GM23338 (cell line): ENCODE results near the gene KCNB1.

Experiments used
- CREB1 ChIP-seq: fragments of 250-450 bp; sonication (Bioruptor Pico); IDR thresholded peaks from 2 replicates; pipeline ENCODE4 v1.5.0; 2020; ENCODE audit warnings: low read depth, mild to moderate bottlenecking, moderate library complexity
- CTCF ChIP-seq, 2 experiments: fragments of 200-600 bp in 1 of 2; sonication (generic) in 1 of 2; conservative IDR thresholded peaks; 2 replicates each; pipeline versions ENCODE4 v1.5.1 to v1.6.1; 2016 to 2017; ENCODE audit warnings: antibody characterized with exemption in 2 of 2, low read depth in 2 of 2, mild to moderate bottlenecking in 2 of 2, moderate library complexity in 1 of 2
- ETS1 ChIP-seq: IDR thresholded peaks from 2 replicates; pipeline ENCODE4 v1.6.1; 2016; ENCODE audit warnings: antibody characterized with exemption
- EZH2 ChIP-seq: fragments of 200-600 bp; sonication (generic); IDR thresholded peaks from one replicate; pipeline ENCODE4 v1.8.0; 2017; ENCODE audit warnings: antibody characterized with exemption, mild to moderate bottlenecking, low read depth; ENCODE audit not compliant: unreplicated experiment
- EZH2phosphoT487 ChIP-seq: fragments of 200-600 bp; sonication (generic); IDR thresholded peaks from one replicate; pipeline ENCODE4 v1.8.1; 2018; ENCODE audit warnings: antibody characterized with exemption; ENCODE audit not compliant: unreplicated experiment
- POLR2AphosphoS5 ChIP-seq: IDR thresholded peaks from 2 replicates; pipeline ENCODE4 v1.6.1; 2016; ENCODE audit warnings: antibody characterized with exemption, low read depth
- TF ChIP-seq, protein P1 (sequence below): IDR thresholded peaks from one replicate; pipeline ENCODE4 v1.6.1; 2018; ENCODE audit warnings: antibody characterized with exemption; ENCODE audit not compliant: unreplicated experiment

- TF ChIP-seq CTCF (conservative IDR thresholded peaks at IDR 0.05; ENCODE audit: low read depth in 2 of 2) (no peak), ETS1 (no peak), EZH2 (peak; percentile 73), EZH2phosphoT487 (no peak), POLR2AphosphoS5 (no peak), CREB1 (CRISPR knock-in tag) (no peak)
- TF ChIP-seq, protein P1, sequence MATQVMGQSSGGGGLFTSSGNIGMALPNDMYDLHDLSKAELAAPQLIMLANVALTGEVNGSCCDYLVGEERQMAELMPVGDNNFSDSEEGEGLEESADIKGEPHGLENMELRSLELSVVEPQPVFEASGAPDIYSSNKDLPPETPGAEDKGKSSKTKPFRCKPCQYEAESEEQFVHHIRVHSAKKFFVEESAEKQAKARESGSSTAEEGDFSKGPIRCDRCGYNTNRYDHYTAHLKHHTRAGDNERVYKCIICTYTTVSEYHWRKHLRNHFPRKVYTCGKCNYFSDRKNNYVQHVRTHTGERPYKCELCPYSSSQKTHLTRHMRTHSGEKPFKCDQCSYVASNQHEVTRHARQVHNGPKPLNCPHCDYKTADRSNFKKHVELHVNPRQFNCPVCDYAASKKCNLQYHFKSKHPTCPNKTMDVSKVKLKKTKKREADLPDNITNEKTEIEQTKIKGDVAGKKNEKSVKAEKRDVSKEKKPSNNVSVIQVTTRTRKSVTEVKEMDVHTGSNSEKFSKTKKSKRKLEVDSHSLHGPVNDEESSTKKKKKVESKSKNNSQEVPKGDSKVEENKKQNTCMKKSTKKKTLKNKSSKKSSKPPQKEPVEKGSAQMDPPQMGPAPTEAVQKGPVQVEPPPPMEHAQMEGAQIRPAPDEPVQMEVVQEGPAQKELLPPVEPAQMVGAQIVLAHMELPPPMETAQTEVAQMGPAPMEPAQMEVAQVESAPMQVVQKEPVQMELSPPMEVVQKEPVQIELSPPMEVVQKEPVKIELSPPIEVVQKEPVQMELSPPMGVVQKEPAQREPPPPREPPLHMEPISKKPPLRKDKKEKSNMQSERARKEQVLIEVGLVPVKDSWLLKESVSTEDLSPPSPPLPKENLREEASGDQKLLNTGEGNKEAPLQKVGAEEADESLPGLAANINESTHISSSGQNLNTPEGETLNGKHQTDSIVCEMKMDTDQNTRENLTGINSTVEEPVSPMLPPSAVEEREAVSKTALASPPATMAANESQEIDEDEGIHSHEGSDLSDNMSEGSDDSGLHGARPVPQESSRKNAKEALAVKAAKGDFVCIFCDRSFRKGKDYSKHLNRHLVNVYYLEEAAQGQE, result no peak
Measured at GRCh38 chr20:49318430-49319207, 163.8 kb downstream of the KCNB1 start.
